Epithelial cell of esophagus (primary cell): ENCODE measurements around the gene GNG7.

Source experiments
- DNase-seq: peaks from one replicate; pipeline ENCODE4 v3.0.0; 2010; ENCODE audit warnings: low read depth
- H3K4me3 ChIP-seq: 2 replicates; pipeline ENCODE4 v1.5.1; 2011; ENCODE audit warnings: mild to moderate bottlenecking, low read length, control low read depth
- TF ChIP-seq, protein P1 (sequence below): IDR thresholded peaks from 2 replicates; pipeline ENCODE4 v1.5.1; 2011; ENCODE audit warnings: low read depth, mild to moderate bottlenecking, low read length, control low read depth, inconsistent platforms; ENCODE audit not compliant: insufficient read depth; ENCODE audit errors: missing control alignments

GNG7 gene

DNA sequence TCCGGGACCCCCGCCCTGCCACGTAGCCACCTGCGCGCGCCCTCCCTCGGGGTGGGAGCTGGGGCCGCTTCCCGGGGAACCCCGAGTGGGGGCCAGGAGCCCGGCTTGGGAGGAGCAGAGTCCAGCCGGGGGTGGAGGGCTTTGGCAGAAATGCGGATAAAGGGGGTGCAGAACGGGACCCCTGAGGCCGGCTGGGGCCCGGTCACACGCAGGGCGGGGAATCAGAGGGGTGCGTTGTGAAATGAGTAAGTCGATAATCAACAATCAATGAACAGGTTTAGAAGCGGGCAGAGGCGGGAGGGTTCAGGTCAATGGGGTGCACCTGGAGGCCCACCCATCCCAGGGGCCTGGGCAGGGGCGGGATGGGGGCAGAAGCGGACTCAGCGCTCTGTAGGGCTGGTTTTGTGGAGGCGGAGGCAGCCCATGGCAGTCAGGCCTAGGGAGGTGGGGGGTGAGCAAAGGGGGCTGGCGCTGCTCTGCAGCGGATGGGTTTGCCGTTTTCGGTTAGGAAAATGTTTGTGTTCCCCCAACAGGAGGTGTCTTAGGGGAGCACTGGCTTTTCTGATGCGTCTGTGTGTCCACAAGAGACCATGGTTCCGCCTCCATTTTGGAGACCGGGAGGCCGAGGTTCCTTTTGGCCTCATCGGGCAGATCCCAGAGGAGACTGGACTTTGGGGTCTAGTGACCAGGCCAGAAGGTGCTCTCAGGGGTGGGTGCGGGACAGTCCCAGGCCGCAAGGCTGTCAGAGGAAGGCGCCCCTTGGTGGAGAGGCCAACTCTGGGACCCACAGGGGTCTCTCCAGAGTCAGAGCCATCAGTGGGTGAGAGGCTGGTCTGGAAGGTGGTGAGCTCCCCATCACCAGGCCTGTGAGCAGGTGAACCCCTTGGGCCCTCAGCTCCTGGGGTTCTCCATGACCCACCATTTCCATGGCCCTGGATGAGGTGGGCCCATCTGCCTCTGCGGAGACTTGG is 19.4 kb upstream of the GNG7 start:
- TF ChIP-seq, protein P1, sequence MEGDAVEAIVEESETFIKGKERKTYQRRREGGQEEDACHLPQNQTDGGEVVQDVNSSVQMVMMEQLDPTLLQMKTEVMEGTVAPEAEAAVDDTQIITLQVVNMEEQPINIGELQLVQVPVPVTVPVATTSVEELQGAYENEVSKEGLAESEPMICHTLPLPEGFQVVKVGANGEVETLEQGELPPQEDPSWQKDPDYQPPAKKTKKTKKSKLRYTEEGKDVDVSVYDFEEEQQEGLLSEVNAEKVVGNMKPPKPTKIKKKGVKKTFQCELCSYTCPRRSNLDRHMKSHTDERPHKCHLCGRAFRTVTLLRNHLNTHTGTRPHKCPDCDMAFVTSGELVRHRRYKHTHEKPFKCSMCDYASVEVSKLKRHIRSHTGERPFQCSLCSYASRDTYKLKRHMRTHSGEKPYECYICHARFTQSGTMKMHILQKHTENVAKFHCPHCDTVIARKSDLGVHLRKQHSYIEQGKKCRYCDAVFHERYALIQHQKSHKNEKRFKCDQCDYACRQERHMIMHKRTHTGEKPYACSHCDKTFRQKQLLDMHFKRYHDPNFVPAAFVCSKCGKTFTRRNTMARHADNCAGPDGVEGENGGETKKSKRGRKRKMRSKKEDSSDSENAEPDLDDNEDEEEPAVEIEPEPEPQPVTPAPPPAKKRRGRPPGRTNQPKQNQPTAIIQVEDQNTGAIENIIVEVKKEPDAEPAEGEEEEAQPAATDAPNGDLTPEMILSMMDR, result no peak
- DNase-seq, result no peak
- H3K4me3 ChIP-seq, result no peak overlapping the region

- H3K4me3 ChIP-seq, result no peak within 1 kb of the TSS
- TF ChIP-seq, protein P1, result no peak
- no peak for DNase-seq
Measured at GRCh38 chr19:2720777-2721569, 18.5 kb upstream of the GNG7 start, which contains the start of gene DIRAS1. TSS of gene DIRAS1 (minus strand) at chr19:2721372. CDS start at chr19:2717806, 3,566 bp downstream.

DNA sequence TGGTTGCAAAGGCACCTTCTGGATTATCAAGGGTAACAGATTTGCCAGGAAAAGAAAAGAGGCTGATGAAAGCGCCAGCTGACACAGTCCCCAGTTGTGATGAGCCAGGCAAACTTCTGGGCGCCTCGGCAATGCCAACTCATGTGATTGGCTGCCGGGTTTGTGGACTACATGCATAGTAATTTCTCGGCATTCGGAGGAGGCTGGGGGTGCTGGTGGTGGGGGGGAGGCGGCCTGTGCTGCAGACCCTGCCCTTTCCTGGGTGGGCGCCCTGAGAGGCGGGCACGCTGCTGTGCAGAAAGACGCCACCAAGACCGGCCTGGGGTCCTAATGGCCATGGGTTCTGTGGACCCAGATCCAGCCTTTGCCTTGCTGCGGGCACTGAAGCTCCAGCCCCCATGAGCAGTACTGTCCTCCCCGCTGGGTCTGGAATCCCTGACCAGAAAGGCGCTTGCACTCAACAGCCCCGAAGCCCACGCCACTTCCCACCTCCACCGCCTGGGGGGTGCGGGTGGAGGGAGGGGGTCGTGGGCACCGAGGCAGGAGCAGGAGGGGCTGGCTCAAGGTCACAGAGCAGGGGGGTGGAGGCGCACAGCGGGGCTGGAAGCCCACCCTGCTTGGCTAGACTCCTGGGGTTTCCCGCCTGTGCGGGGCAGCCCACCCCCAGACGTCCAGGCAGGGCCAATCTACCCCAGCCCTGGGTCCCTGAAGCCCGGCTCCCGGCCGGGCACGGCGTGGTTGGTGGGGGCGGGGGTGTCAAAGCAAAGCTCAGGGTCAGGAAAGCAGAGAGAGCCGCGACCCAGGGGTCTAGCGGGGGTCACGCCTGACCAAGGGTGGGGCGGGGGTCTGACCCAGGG is 17.7 kb upstream of the GNG7 start:
- H3K4me3 ChIP-seq, result no peak overlapping the region
- DNase-seq, result no peak
- TF ChIP-seq, protein P1, result no peak

- no peak for DNase-seq
- TF ChIP-seq, protein P1, result no peak
- no peak overlapping the region for H3K4me3 ChIP-seq
Measured at GRCh38 chr19:2719232-2719735, 16.8 kb upstream of the GNG7 start.

GRCh38 chr19:2717638-2718541 is 15.4 kb upstream of the GNG7 start:
- no peak for DNase-seq
- TF ChIP-seq, protein P1, result no peak
- no peak overlapping the region for H3K4me3 ChIP-seq
